Sigmoid colon (tissue), 4 donors: ENCODE measurements around the gene KCNAB1.

Experiments
- CTCF ChIP-seq, 4 experiments: fragments of 450-650 bp in 3 of 4; fragments of 200-600 bp in 1 of 4; IDR thresholded peaks; one replicate each; pipeline ENCODE4 v1.5.1; 2016 to 2019; ENCODE audit warnings: antibody characterized with exemption in 4 of 4, mild to moderate bottlenecking in 3 of 4, moderate library complexity in 2 of 4
- EP300 ChIP-seq, 4 donors: sonication (generic); formaldehyde crosslinking; IDR thresholded peaks; one replicate each; pipeline ENCODE4 v1.6.1; 2017; ENCODE audit warnings: antibody characterized with exemption in 4 of 4
- POLR2A ChIP-seq, 2 donors: fragments of 450-650 bp; IDR thresholded peaks; one replicate each; pipeline ENCODE4 v1.6.1; 2016; ENCODE audit warnings: antibody characterized with exemption in 2 of 2, mild to moderate bottlenecking in 2 of 2, moderate library complexity in 2 of 2
- POLR2AphosphoS5 ChIP-seq, 4 donors: sonication (generic); formaldehyde crosslinking; IDR thresholded peaks; one replicate each; pipeline ENCODE4 v1.6.1; 2017; ENCODE audit warnings: antibody characterized with exemption in 4 of 4

- TF ChIP-seq CTCF (IDR thresholded peaks at IDR 0.05) (no peak), POLR2AphosphoS5 (IDR thresholded peaks at IDR 0.05) (no peak), POLR2A (IDR thresholded peaks at IDR 0.05) (no peak), EP300 (IDR thresholded peaks at IDR 0.05) (no peak)
These were observed 325.0 kb downstream of the KCNAB1 start for GRCh38 chr3:156445117-156446090.
